GM21786 (cell line): ENCODE results near the gene GP1BB.

Source experiments
- ATAC-seq: cut with Tn5 transposase; IDR thresholded peaks from one replicate; pipeline ENCODE4 v1.9.1; 2021; ENCODE audit not compliant: unreplicated experiment

The GP1BB gene

DNA sequence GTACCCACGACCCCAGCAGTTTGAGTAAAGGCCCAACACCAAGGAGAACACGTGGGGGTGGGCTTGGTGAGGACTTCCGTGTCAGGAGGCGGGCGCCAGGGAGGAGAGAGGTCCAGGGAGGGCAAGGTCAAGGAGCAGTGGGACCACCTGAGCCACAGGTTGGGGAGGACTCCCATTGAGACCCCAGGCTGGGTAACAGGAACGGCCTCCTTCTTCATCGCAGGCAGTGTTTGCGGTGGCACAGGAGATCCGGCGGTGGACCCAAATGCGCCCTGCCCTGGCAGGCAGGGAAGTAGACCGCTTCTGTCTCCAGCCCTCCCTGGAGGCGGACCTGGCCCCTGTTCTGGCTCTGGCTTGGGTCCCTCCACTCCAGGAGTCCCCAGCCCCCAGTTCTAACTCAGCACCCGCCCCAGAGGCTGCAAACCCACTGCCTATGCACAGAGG lies 31.4 kb downstream of the GP1BB start:
- ATAC-seq = no peak

DNA sequence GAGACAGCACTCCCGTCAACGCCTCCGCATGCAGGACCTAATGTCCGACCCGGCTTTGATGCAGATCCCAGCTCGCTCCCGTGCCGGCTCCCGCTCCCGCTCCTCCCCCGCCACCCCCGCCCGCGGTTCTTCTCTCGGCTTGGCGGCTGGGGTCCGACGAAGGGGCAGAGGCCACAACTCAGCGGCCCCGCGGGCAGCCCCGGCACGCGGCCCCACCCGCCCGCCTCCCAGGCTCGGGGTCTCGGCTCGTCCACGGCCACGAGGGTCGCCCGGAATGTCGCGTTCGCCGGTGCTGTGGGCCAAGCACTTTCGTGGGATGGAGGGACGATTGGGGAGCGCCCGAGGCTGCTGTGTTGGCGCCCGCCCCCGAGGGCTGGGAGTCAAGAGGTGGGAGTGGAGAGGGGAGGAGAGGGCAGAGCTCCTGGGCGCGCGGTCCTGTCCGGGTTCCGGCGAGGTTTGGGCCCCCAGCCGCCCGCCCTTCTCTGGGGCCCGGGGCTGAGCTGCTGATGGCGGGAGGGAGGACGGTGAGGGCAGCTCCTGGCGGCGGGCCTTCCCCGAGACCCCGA lies 31.9 kb downstream of the GP1BB start:
- ATAC-seq = no peak

GRCh38 chr22:19755722-19756287 lies 32.5 kb downstream of the GP1BB start:
- no peak for ATAC-seq

GRCh38 chr22:19756288-19757128 lies 33.2 kb downstream of the GP1BB start:
- ATAC-seq = no peak

DNA sequence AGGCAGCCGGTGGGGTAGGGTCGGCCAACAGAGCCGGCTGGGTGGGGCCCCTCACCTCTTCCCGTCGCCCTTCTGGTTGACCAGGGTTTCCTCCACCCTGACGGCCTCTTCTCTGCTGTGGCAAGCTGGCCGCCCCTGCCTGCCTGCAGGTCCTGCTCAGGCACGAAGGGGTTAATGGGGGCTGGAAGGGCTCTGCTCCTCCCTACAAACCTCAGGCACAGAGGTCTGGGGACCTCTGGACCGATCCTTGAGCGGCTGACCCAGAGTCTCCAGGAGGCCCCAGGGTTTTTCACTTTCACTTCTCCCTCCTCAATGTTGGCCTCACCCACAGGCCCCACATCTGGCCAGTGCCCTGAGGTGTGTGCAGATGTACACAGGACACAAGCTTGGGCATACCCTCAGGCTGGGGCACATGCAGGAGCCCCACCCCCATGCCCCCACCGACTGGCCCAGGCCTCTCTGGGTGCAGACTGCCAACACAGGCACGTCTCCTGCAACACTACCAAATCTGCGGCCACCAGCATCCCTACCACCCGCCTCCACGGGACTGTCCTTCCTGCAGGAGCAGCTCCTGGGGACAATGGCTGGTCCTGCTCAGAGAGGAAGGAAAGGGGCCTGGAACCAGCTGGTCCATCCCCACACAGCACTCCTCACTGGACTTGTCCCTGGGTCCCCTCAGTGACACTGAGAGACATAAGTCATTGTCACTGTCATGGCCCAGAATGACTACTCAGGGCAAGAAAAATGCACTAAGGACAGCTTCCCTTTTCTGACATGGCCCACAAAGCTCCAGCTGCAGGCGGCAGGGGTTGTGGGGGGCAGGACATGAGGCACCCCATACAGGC lies 34.0 kb downstream of the GP1BB start:
- ATAC-seq = no peak

GRCh38 chr22:19757985-19758895 lies 34.9 kb downstream of the GP1BB start:
- no peak for ATAC-seq

DNA sequence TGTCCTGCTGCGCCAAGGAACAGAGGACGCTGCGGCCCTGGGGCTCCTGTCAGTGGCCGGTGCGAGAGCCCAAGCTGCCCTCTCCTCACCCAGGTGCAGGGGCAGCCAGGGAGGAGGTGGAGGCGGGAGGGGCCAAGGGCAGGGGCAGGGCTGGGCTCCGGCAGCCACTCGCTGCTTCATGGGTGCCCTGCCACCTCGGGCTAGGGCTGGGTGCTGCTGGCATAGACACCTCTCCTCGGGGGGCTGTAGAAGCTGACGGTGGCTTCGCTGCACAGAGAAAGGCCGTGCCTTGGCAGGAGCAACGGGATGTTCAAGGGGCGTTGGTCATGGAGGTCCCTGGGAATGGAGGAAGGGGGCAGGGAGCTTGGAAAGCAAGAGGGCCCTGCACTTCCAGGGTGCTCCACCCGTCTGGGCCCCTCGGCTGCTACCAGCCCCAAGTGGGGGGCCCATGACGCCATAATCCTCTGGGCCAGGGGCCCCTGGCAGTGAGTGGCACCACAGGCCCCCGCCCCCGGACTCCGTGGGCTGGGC lies 35.6 kb downstream of the GP1BB start:
- ATAC-seq = no peak

DNA sequence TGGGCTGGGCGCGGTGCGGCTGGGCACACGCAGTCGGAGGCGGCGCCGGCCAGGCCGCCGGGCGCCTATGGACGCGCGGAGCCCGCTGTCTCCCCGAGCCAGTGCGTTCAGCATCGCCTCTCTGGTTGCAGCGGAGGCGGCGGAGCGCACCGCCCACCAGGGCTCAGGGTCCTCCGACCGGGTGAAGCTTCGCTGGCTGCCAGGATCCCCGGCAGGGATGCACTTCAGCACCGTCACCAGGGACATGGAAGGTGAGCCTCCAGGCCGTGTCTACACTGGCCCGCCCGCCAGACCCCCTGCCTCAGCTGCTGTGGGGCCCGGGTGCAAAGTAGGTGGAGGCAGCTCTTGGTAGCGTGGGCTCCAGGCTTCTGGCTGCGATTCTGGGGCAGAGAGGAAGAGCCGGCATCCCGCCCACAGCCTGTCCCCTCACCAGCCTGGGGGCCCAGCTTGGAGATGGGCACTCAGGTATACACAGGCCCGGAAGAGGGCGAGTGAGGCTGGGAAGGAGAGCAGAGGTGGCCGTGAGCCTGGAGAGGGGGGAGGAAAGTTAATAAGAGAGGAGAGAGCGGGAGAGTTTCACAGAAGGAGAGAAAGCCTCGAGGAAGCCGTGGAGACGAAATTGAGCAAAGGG lies 36.2 kb downstream of the GP1BB start:
- no peak for ATAC-seq

DNA sequence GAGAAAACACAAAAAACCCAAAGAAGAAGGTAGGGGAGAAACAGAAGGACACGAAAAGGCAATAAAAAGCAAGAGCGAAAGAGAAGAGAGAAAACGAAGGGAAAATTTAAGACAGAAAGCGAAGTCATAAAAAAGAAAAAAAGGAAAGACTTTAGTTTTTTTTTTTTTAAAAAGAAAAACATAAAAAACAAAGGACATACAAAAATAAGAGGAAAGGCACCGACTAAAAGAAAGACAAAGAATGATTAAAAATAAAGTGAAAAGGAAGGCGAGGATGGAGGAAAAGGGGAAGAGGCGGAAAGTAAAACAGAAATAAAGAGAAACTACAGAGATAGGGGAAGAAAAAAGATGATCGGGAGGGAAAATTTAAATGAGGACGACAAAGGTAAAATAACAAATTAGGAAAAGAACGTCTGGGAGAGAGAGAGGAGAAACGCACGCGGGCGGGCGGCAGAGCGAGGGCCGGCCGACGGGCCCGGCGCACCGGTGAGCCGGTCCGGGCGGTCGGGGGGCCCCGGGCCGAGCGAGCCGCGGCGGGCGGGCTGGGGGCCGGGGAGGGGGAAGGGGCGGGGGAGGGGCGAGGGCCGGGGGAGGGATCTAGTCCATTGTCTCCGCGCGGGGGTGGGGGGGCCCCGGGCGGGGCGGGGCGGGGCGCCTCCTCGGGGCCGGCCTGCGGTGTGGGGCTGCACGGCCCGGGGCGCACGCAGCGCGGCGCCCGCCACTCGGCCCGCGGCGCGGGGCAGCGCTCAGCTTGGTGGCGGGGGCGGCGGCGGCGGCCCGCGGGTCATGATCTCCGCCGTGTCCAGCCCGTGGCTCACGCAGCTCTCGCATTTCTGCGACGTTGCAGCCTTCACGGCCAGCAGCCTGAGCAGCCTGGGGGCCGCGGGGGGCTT lies 37.0 kb downstream of the GP1BB start, which contains the start of gene TBX1:
TBX1 (plus strand) TSS at position 721 of the 893 bp plus-strand sequence; CDS start at position 787, 66 bp downstream.
- ATAC-seq = no peak

GRCh38 chr22:19760951-19761724 lies 37.8 kb downstream of the GP1BB start:
- ATAC-seq = no peak

GRCh38 chr22:19761725-19762567 lies 38.6 kb downstream of the GP1BB start:
- ATAC-seq = no peak

- ATAC-seq = no peak
Observed at GRCh38 chr22:19762568-19763457, 39.5 kb downstream of the GP1BB start.

- no peak for ATAC-seq
Observed at GRCh38 chr22:19763458-19764298, 40.3 kb downstream of the GP1BB start.

DNA sequence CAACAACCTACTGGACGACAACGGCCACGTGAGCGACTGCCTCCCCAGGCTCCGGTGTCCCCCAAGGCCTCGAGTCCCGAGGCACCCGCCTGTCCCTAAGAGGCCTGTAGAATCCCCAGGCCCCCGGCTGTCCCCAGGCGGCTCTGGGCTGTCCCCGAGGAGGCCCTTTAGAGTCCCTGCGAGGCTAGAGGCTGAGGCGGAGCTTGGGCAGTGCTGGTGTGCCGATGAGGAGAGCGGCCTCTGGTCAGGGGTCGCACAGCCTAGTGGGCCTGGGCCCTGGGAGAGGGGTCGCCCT lies 40.9 kb downstream of the GP1BB start:
- ATAC-seq = no peak
